ENCODE results near the gene MRM3.
"Not testable (repeated sequence)": the region's sequence is repeated elsewhere in the genome, so short reads cannot be mapped to it uniquely, and the experiment has no call there.

The MRM3 gene, protein sequence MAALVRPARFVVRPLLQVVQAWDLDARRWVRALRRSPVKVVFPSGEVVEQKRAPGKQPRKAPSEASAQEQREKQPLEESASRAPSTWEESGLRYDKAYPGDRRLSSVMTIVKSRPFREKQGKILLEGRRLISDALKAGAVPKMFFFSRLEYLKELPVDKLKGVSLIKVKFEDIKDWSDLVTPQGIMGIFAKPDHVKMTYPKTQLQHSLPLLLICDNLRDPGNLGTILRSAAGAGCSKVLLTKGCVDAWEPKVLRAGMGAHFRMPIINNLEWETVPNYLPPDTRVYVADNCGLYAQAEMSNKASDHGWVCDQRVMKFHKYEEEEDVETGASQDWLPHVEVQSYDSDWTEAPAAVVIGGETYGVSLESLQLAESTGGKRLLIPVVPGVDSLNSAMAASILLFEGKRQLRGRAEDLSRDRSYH

DNA sequence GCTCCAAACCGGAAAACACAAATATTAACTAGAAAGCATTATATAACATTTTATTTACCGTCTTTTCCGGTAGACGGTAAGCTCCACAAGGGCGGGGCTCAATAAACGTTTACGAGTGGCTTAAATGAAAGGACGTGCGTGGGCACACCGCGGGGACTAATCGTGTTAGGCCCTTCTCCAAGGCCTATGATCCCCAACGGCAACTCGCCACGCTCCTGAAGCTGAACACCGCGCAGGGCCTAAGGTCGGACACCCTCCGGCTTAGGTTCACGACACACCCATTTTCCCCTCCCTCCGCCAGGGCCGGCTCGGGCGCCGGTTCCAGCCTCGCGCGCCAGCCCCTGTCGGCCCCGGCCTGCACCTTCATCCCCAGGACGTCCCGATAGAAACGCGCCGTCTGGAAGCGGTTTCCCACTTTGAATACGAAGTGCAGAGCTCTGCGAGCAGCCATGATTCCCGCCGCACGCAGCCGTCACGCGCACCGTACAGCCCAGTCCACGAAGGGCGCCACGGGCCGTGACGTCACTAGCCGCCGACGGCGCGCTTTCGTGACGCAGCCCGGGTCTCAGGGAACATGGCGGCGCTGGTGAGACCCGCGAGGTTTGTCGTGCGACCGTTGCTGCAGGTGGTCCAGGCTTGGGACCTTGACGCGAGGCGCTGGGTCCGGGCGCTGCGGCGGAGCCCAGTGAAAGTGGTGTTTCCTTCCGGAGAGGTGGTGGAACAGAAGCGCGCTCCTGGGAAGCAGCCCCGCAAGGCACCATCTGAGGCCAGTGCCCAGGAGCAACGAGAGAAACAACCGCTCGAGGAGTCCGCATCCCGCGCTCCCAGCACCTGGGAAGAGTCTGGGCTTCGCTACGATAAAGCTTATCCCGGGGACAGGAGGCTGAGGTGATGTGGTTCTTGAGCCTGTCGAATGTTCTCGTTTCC, at the start of gene MRM3, which contains the start of gene GLOD4:
MRM3 (plus strand) TSS at position 549 of the 927 bp plus-strand sequence; CDS start at position 575, 26 bp downstream.
GLOD4 (minus strand) TSS at position 476 of the 927 bp plus-strand sequence; CDS start at position 451, 25 bp downstream.
- peak; percentile 87 to 99 (median 93) for DNase-seq

DNA sequence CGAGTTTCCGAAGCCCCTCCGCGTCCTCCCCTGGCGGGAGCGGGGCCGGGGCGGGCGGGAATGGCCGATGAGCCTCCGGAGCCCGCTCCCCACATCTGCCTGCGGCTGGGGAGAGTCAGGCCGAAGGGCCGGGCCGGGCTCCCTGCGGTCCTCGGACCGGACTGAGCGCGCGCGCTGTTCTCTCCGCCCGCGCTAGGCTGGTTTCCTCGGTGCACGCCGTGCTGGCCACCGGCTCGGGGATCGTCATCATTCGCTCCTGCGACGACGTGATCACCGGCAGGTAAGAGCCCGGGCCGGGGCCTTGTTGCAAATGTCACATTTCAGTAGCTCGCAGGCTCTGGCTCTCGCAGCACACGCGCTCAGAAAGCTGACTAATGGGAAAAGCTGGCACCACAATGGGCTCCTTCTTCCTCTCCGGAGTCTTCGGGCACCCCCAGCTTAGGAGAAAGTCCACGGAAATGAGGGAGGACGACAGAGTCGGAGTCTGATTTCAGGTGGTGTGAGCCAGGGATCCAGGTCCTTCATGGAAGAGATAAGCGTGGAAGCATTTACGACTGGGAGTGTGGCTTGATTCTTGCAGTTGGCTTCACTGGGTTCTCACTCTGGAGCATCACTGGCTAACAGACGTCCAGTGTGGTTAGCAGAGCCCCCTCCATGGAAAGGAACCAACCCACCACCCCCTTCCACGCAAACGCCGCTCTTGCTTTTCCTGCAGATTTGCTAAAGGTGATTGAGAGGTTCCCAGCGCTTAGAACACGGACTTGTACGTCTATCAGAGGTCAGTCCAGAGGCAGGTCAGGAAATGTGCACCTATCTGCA, 49.0 kb upstream of the MRM3 start:
- DNase-seq = peak in 8 of 10 donors; percentile 16 to 92 (median 48)
- intact Hi-C loops (cut with DNase I) = no loop called here

More for the DNA sequence above, at the start of gene MRM3, which contains the start of gene GLOD4:
- intact Hi-C loops (cut with DNase I) = no loop called here

DNA sequence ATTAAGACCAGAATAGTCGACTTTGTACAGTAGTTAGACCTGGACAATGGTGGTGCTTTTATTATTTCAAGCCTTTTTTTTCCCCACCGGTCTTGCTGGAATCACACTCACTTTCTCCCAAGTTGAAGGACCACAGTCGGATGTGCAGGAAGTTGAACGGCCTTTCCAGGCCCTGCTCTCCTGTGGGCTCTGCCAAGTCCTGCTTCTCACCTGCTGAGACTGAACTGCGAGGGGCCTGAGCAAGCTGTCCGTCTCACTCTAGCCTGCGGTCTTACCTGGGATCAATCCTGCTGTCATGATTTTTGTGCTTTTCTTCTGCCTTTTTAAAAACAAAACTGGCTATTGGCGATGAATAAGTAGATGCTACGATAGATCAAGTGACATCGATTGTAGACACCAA, 48.4 kb upstream of the MRM3 start:
- intact Hi-C loops (cut with DNase I) = no loop called here
- DNase-seq = peak in 1 of 10 donors; percentile 50

DNA sequence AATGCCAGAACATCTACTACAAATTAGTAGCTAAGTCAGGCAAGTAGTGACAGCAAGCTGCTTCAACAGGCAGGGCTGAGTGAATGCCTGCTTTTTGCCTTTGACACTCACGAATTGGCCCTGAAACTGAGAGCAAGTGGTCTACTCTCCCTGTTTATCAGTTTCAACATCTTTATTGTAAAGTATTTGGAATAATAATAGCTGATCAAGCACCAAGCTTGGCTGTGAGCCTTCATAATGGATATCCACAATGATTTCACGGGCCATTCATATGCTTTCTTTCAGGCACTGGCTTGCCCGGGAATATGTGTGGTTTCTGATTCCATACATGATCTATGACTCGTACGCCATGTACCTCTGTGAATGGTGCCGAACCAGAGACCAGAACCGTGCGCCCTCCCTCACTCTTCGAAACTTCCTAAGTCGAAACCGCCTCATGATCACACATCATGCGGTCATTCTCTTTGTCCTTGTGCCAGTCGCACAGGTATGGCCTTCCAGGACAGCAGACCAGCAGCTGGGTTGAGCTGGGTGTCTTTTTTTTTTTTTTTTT, 44.5 kb upstream of the MRM3 start:
- intact Hi-C loops (cut with DNase I) = no loop called here
- peak in 1 of 10 donors; percentile 2 for DNase-seq

DNA sequence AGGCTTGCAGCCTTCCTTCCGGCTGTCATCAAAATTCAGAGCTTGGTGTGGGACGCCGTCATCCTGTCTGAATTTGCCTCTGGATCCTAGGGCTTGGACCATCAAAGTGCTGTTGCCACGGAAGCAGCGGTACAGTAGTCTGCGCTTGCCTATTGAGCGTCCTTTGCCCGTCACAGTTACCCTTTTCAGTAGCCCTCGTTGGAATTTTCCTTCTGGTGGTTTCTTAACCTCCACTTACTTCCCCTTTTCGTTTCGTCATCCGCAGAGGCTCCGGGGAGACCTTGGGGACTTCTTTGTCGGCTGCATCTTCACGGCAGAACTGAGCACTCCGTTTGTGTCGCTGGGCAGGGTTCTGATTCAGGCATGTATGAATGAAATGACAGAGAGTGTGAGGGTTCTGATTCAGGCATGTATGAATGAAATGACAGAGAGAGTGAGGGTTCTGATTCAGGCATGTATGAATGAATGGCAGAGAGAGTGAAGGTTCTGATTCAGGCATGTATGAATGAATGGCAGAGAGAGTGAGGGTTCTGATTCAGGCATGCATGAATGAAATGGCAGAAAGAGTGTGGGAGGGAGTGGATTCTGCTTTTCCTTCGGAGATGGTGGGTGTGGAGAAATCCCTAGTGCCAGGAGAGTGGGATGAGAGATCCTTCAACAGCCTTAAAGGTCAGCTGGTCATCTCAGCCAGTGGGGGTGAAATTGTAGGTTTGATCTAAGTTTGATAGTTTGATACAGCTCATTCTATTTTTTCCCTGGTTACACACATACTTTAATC, 41.7 kb upstream of the MRM3 start:
- peak in 1 of 10 donors; percentile 67 for DNase-seq
- intact Hi-C loops (cut with DNase I) = no loop called here

DNA sequence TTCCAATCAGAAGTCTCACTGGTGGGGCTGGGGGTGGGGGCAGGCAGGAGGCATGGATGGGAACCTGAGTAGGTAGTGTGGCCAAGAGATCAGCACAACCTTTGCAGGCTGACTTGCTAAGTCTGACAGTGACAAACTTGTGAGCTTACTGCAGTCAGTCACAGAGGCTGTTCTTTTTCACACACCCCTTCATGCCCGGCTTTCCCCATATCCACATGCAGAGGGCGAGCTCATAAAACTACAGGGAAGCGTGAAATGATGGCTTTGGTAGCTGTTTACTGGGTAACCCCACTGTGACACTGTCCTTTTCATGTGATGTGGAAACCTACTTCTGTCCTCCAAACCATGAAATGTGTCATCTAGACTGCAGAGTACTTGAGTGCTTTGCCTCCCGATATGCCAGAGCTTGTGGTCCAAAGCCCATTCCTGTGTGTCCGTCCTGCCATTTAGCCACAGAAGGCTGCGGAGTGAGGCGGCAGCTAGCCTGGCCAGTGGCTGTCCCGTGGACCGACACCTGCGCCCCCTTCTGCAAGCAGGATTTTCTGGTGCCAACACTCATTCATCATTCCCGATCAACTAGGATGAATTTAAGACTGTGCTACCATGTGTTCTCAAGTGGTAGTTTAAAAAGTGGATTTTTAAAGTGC, 39.9 kb upstream of the MRM3 start:
- peak in 2 of 10 donors; percentile 75 to 77 for DNase-seq
- intact Hi-C loops (cut with DNase I) = no loop called here

DNA sequence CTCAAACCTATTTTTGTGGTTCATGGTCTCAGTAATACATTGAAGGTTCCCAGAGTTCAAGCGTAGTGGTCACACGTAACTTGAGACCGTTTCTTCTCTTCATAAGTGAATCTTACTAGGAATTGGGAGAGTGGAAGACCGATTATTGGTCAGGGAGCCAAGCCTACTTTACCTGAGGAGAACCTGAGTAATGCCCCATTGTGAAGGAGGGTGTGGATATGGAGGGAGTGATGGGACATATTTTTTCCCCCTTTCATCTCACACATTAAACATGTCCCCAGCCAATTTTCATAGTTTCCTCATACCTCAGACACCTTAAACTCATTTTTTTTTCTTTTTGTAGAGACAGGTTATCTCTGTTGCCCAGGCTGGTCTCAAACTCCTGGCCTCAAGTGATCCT, 39.0 kb upstream of the MRM3 start:
- DNase-seq = no peak
- intact Hi-C loops (cut with DNase I) = no loop called here

DNA sequence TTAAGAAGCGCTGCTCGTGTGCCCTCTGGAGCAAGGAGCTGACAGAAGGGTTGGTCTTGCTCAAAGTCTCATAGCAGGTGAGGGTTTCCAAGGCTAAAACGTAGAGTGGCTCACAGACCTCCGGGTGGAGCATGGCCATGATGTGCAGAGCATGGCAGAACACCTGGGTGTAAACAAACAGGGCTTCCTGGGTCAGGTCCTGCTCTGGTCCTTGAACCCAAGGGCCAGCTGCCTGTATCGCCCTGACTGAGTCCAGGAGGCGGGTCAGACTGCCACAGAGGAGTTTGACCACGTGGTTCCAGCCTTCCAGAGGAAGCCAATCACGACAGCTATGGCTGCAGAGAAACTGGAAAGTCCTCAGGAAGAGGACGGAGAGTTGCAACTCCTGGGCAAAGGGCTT, 37.2 kb upstream of the MRM3 start:
- intact Hi-C loops (cut with DNase I) = no loop called here

DNA sequence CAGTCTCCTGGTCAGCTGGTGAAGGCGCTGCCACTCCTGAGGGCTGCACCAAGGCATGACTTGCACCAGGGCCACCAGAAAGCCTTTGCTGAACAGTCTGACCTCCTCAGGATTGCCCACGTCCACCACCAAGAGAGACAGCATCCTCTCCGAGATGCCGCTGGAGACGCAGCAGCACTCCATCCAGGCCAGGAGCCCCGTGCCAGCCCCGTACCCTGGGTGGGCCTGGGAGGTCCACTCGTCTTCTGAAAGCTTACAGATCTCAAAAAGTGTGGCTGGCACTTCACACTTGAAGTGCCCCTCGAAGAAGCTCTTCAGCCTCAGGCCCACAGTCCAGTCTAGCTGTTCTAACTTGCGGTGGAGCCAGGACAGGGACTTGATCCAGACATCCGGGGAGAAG, 36.7 kb upstream of the MRM3 start:
- intact Hi-C loops (cut with DNase I) = no loop called here
- DNase-seq = peak in 1 of 10 donors; percentile 67

More for the DNA sequence above, 37.2 kb upstream of the MRM3 start:
- peak in 1 of 10 donors; percentile 52 for DNase-seq

DNA sequence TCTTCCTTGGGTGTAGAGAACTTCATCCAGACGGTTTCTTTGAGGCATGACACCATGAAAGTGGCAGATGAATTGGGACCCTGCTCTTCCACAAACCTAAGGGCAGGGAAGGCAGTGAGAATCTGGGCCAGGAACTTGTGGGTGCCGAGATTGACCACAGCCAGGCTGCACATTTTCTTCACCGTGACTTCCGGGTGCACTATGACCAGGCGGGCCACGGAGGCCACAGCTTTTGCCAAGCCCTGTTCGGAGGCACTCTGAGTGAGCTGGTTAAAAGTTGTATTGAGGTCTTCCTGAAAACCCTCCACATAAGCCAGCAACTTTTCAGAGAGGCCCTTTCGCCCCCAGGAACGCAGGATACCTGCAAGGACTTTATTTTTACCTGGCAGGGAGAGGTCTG, 36.0 kb upstream of the MRM3 start:
- peak in 1 of 10 donors; percentile 78 for DNase-seq
- intact Hi-C loops (cut with DNase I) = no loop called here

DNA sequence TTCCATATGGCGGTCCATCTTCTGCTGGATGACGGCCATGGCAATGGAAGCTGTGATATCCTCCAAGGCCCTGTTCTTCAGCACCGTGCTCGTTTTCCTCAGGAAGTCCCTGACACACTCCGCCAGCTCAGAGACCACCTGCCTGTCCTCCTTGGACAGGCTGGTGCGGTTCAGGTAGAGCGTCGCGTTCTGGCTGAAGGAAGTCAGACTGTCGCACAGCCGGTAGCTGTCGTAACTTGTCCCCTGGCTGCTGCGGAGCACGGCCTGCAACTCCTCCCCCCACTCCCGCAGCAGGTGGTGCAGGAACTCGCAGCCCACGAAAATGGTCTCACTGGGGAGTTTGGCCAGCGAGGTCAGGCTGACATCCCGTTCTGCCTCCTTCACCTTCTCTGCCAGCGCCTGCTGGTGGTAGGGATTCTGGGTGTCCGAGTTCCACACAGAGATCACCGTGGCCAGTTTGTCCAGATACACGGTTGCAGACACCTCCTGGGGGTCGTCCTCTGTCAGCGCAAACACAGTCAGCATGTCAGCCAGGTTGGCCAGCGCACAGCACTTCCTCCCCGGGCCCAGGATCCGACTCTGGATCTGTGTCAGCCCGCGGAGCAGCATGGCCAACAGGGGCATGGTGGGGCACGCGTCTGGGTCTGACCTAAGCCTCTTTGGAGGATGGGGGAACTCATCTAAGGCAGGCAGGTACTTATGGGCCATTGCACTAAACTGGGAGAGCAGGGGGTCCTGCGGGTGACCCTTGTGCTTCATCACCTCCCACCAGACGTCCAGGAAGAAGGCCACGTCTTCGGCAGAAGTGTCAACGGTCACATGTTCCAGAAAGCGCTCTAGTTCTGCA, 35.1 kb upstream of the MRM3 start:
- intact Hi-C loops (cut with DNase I) = no loop called here
- DNase-seq = peak in 1 of 10 donors; percentile 63

DNA sequence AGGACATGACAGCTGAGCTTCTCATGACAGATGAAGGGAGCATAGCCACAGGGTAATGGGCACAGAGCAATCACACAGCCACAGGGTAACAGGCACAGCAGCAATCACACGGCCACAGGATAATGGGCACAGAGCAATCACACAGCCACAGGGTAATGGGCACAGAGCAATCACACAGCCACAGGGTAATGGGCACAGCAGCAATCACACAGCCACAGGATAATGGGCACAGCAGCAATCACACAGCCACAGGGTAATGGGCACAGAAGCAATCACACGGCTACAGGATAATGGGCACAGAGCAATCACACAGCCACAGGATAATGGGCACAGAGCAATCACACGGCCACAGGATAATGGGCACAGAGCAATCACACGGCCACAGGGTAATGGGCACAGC, 33.5 kb upstream of the MRM3 start:
- peak in 1 of 10 donors; percentile 38 for DNase-seq
- intact Hi-C loops (cut with DNase I) = not testable (repeated sequence)

DNA sequence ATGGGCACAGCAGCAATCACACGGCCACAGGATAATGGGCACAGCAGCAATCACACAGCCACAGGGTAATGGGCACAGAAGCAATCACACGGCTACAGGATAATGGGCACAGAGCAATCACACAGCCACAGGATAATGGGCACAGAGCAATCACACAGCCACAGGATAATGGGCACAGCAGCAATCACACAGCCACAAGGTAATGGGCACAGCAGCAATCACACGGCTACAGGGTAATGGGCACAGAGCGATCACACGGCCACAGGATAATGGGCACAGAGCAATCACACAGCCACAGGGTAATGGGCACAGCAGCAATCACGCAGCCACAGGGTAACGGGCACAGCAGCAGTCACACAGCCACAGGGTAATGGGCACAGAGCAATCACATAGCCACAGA, 32.8 kb upstream of the MRM3 start:
- intact Hi-C loops (cut with DNase I) = not testable (repeated sequence)
- peak in 1 of 10 donors; percentile 22 for DNase-seq

DNA sequence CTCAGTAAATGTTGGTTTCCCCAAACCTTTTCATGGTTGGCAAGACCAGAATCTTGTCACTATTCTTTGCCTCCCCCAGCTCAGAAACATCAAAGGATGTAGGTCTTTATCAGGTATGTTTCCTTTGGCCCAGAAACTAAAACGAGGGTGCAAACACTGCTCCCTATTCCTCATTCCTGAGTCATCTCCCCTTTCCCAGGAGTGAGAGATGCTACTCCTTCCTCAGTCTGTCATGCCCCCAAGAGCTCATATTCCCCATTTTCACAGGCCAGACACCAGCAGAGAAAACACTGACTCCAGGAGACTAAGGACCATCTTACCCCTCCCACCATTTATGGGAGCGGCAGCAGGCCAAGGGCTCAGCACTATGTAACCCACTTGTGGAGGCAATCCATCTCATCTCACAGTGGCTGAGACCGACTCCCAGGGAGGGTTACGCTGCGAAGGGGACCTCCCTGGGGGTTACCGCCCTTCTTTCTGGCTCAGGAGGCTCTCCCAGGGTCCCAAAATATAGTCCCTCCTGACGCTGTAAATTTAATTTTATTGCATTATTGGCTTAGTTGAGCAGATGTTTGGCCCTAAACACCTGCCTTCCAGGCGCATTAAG, 31.6 kb upstream of the MRM3 start:
- peak in 1 of 10 donors; percentile 4 for DNase-seq
- intact Hi-C loops (cut with DNase I) = no loop called here

DNA sequence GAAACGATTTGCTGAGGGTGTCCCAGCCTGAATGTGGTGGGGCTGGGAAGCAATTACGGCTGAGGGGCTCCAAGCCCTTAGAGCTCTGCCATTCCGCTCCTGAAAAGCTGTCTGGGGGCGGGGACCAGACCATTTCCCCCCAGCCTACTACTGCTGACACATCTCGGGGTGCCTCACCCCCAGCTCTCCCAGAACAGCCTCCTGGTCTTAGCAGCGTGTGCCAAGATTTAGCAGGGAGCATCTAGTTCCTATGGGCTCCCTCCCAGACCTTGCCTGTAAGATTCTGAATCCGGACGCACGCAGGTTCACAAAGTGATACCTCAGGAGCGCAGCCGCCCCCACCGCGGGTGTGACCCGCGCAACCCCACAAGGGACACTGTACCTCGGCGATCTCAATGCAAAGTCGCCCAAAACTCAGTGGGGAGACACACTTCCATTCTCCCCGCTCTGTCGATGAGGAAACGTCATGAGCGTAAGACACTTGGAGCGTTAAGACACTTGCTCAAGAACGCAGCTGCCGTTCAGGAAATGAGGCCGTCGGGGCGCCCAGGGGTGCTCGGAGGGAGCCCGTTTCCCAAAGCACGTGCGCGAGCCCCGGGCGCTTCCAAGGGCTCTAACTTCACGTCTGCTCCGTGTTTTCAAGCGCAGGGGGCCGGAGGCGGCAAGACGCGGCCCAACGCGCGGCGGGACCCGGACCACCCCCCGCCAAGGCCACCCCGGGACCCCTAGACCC, 30.7 kb upstream of the MRM3 start:
- intact Hi-C loops (cut with DNase I) = no loop called here
- peak in 1 of 10 donors; percentile 72 for DNase-seq

DNA sequence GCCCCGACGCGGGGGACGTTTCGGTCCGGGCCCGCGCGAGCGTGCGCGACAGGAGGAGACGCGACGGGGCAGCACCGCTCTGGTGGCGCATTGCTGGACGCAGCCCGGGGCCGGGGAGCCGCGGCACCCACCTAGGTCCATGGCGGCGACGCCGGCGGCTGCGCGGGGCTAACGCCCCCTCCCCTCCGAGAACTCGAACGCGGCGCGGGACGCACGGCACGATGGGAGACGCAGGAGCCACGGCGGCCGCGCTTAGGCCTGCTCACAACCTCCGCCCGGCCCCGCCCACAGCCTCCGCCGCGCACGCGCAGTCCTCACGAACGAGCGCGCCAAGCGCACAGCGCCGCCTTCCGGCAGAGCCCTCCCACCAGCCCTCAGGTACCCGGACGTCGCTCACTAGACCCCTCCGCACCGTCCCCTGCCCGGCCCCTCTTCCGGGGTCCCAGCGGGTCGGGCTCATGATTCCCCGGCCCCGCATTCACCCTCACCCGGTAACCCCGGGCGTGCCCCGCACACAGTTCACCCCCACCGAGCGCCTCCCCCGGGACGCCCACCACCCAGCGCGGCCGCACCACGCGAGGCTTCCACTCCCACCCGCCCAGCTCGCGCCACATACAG, 30.0 kb upstream of the MRM3 start, which contains the start of gene GEMIN4:
GEMIN4 (minus strand) TSS at position 263 of the 618 bp plus-strand sequence; CDS start at position 141, 122 bp downstream.
- DNase-seq = peak; percentile 86 to 99 (median 90)
- intact Hi-C loops (cut with DNase I) = no loop called here
